ENCODE measurements around the gene MNAT1. TPM values are rescaled to one million over a fixed set of nuclear protein-coding genes. Genes with fewer than 3 reads are reported as not detected.

The MNAT1 gene
- polyA plus RNA-seq, 1 of the 3 experiments (the other 2 are of a cell fraction) = 38.9 TPM

DNA sequence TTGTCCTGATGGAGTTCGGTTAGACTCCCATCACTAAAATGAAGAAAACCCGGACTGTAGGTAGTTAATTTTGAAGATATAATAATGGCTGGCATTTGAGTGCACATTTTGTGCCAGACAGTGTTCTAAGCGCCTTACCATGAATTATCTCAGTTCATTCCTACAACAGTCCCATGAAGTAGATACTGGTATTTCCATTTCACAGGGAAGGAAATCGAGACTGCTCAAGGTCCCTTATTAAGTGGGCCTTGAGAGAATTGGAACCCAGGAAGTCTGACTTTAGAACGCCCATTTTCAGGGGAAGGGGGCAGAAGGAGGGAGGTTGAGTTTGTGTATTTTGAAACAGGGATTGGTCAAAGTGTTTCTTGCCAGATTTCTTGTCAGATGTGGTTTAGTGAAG lies 855 bp downstream of the MNAT1 start:
- H4K20me1 ChIP-seq (ENCODE audit: insufficient read depth) = peaks cover 5% of the 10 kb centered on the region; the same call in 1 of the 2 replicates
- no peaks in the 10 kb centered on the region for H3K9me3 ChIP-seq
- DNase-seq = no peak
- H3K4me3 ChIP-seq (ENCODE audit: low read depth in 2 of 2, low read length in 1 of 2) = peak overlapping the region; percentile 85 to 99
- peaks cover 11% of the 10 kb centered on the region for H3F3A ChIP-seq (replicated peaks; ENCODE audit: insufficient read depth)
- CTCF ChIA-PET = no interaction called here
- H3K9ac ChIP-seq = peak overlapping the region; percentile 84
- peaks cover 57% of the 10 kb centered on the region for H3K79me2 ChIP-seq (ENCODE audit: insufficient read depth)
- POLR2A ChIA-PET = no interaction called here
- H3K4me1 ChIP-seq (ENCODE audit: control insufficient read depth in 1 of 2, insufficient read depth in 2 of 2, low read depth in 1 of 2, low read length in 1 of 2) = peaks cover 5 to 8% of the 10 kb centered on the region in 2 experiments; a peak in 3 of 4 replicates
- H3K9me2 ChIP-seq = no peaks in the 10 kb centered on the region
- H3K4me2 ChIP-seq = peak overlapping the region; percentile 72
- 2% methylated on average over 5 of the region's 5 CpGs for WGBS (ENCODE audit: low lambda C conversion rate)
- H3K27ac ChIP-seq (ENCODE audit: low read depth in 2 of 2, low read length in 1 of 2) = peak overlapping the region; percentile 69 to 85; a peak in 3 of 4 replicates
- no peaks in the 10 kb centered on the region for H3K36me3 ChIP-seq (replicated peaks in 1 of 2; ENCODE audit: control insufficient read depth in 1 of 2, insufficient read depth in 2 of 2, low read length in 1 of 2)
- peak; percentile 27; the same call in 1 of the 2 replicates for TF ChIP-seq YY1 (IDR thresholded peaks at IDR 0.05; ENCODE audit: low read depth)
- TF ChIP-seq, protein P1, sequence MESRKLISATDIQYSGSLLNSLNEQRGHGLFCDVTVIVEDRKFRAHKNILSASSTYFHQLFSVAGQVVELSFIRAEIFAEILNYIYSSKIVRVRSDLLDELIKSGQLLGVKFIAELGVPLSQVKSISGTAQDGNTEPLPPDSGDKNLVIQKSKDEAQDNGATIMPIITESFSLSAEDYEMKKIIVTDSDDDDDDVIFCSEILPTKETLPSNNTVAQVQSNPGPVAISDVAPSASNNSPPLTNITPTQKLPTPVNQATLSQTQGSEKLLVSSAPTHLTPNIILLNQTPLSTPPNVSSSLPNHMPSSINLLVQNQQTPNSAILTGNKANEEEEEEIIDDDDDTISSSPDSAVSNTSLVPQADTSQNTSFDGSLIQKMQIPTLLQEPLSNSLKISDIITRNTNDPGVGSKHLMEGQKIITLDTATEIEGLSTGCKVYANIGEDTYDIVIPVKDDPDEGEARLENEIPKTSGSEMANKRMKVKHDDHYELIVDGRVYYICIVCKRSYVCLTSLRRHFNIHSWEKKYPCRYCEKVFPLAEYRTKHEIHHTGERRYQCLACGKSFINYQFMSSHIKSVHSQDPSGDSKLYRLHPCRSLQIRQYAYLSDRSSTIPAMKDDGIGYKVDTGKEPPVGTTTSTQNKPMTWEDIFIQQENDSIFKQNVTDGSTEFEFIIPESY (IDR thresholded peaks at IDR 0.05; ENCODE audit: borderline replicate concordance, low read depth) = no peak
- peak overlapping the region; percentile 90 for H2AFZ ChIP-seq (ENCODE audit: low read depth)
- no peaks in the 10 kb centered on the region for H3K27me3 ChIP-seq (ENCODE audit: insufficient read depth)

DNA sequence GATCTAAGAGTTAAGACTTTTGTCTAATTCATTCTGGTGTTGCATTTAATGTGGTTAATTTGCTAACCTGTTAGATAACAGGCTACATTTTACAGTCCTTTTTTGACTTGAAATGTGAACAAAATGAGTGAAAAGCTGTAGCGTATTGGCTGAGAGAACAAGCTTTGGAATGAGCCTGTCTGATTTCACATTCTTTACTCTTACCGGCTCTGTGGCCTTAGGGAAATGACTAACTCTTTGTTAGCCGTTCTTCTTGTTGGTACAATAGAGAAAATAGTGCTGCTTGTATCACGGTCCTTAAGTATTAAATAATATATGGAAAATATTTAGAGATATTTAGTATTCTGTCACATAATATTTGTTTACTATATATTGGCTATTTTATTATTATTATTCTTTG lies 1.9 kb downstream of the MNAT1 start:
- H3K9me2 ChIP-seq = no peaks in the 10 kb centered on the region
- TF ChIP-seq MEF2A (IDR thresholded peaks at IDR 0.05; ENCODE audit: borderline replicate concordance, low read depth) = no peak
- TF ChIP-seq CHD2 (IDR thresholded peaks at IDR 0.05; ENCODE audit: low read length, partially characterized antibody) = no peak
- TF ChIP-seq SMC3 (IDR thresholded peaks at IDR 0.05; ENCODE audit: low read depth, low read length) = no peak
- no peak for TF ChIP-seq MXI1 (IDR thresholded peaks at IDR 0.05; ENCODE audit: low read depth, low read length)
- no peak for TF ChIP-seq EZH2phosphoT487 (IDR thresholded peaks at IDR 0.05; ENCODE audit: borderline replicate concordance, low read depth)
- TF ChIP-seq NFIC (IDR thresholded peaks at IDR 0.05; ENCODE audit: borderline replicate concordance) = no peak
- H4K20me1 ChIP-seq (ENCODE audit: insufficient read depth) = peaks cover 5% of the 10 kb centered on the region; the same call in 1 of the 2 replicates
- H3F3A ChIP-seq (replicated peaks; ENCODE audit: insufficient read depth) = peaks cover 11% of the 10 kb centered on the region
- 0 out of 2 replicates have a peak overlapping the region, but pooled peaks have one; percentile 48 for H2AFZ ChIP-seq (ENCODE audit: low read depth)
- H3K9me3 ChIP-seq = no peaks in the 10 kb centered on the region
- no peak for DNase-seq
- H3K4me1 ChIP-seq (ENCODE audit: control insufficient read depth in 1 of 2, insufficient read depth in 2 of 2, low read depth in 1 of 2, low read length in 1 of 2) = peaks cover 5 to 8% of the 10 kb centered on the region in 2 experiments; a peak in 3 of 4 replicates
- H3K79me2 ChIP-seq (ENCODE audit: insufficient read depth) = peaks cover 68% of the 10 kb centered on the region
- H3K4me2 ChIP-seq = peak overlapping the region; percentile 72
- H3K4me3 ChIP-seq (ENCODE audit: low read depth in 2 of 2, low read length in 1 of 2) = peak overlapping the region; percentile 85 to 99; a peak in 3 of 4 replicates
- H3K9ac ChIP-seq = peak overlapping the region; percentile 84; the same call in 1 of the 2 replicates
- WGBS (ENCODE audit: low lambda C conversion rate) = 5% methylated on average over 4 of the region's 4 CpGs
- H3K27ac ChIP-seq (ENCODE audit: low read depth in 2 of 2, low read length in 1 of 2) = peak overlapping the region; percentile 50 to 69; a peak in 3 of 4 replicates
- no peaks in the 10 kb centered on the region for H3K36me3 ChIP-seq (replicated peaks in 1 of 2; ENCODE audit: control insufficient read depth in 1 of 2, insufficient read depth in 2 of 2, low read length in 1 of 2)
- CTCF ChIA-PET = interaction anchor here (0.9 to 1.5 kb wide), 2 partner anchors 12 to 111 kb away, joined by 3 read pairs; no protein-coding TSS in a partner anchor
- no peaks in the 10 kb centered on the region for H3K27me3 ChIP-seq (ENCODE audit: insufficient read depth)
- POLR2A ChIA-PET = no interaction called here
